GM18870 (cell line): Measurements from ENCODE around the gene AMDHD1.
"Not testable (repeated sequence)": the region's sequence is repeated elsewhere in the genome, so short reads cannot be mapped to it uniquely, and the experiment has no call there.

Experiments
- ATAC-seq: cut with Tn5 transposase; IDR thresholded peaks from one replicate; pipeline ENCODE4 v1.9.1; 2021; ENCODE audit warnings: moderate library complexity; ENCODE audit not compliant: unreplicated experiment

AMDHD1 gene

DNA sequence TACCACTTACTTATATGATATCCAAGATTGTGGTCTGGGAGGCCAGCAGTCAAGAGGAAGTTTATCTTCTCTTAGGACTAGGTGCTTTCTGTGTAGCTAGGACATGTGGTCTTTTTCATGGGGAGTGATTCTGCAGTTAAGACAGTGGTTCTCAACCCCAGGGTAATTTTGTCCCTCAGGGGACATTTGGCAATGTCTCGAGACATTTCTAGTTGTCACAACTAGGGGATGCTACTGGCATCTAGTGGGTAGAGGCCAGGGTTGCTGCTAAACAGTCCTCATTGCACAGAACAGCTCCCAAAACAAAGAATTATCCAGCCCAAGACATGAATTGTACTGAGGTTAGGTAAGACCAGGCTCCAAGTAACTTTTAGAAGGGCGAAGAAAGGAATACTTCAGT lies 20.0 kb downstream of the AMDHD1 start:
- ATAC-seq = no peak

DNA sequence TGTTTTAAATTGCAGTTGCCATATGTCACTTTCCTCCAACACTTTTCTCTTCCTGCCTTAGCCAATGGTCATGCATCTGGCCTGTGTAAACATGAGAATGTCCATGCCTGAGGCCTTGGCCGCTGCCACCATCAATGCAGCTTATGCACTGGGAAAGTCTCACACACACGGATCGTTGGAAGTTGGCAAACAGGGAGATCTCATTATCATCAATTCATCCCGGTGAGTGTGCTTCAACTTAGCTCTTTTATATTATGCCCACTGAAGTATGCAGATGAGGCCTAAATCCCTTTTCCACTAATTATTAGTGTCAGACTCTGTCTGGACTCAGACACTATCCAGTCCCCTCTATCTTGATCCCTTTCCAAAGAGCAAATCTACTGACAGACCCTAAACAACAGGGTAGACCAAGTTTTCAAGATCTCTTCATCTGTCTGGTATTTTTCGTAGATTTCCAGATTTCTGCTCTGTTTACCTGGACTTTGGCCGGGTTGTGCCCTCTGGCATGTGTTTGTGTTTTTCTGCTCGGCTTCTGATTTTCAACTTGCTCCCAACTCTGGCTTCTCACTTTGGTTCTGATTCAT lies 23.2 kb downstream of the AMDHD1 start:
- ATAC-seq = no peak

DNA sequence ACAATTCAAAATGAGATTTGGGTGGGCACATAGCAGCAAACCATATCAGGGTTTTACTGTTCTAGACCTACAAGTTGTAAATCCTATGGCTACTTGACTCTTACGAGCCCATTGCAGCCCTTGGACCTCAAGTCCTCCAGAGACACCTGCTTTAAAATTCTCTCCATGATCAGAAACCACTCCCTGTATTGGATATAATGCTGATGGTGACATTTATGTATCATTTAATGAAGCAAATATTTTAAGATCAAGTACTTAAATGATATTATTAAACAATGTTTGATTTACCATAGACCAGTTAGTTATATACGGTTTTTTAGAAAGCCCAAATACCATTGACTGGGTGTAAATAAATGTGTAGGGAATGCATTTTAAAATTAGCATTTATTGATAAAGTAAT lies 24.2 kb downstream of the AMDHD1 start:
- no peak for ATAC-seq

DNA sequence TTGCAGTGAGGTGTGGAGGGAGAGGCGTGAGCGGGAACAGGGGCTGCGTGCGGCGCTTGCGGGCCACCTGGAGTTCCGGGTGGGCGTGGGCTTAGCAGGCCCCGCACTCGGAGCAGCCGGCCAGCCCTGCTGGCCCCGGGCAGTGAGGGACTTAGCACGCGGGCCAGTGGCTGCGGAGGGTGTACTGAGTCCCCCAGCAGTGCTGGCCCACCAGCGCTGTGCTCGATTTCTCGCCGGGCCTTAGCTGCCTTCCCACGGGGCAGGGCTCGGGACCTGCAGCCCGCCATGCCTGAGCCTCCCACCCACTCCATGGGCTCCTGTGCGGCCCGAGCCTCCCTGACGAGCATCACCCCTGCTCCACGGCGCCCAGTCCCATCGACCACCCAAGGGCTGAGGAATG lies 26.0 kb downstream of the AMDHD1 start:
- not testable (repeated sequence) for ATAC-seq

DNA sequence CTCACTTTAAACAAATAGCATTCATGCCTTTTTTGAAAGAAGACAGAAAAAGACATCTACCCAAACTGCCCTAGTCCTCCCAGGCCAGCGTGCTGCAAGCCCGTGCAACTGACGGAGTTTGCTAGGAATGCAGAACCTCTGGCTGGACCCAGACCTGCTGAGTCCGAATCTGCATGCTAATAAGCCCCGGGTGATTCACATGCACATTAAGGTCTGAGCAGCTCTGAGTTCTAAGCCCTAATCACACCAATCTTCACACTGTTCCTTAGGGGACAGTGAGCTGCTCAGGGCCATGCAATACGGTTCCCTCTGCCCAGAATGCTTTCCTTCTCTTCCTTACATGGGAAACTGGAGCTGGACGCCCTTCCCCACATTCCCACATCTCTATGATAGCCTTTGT lies 27.8 kb downstream of the AMDHD1 start:
- no peak for ATAC-seq

DNA sequence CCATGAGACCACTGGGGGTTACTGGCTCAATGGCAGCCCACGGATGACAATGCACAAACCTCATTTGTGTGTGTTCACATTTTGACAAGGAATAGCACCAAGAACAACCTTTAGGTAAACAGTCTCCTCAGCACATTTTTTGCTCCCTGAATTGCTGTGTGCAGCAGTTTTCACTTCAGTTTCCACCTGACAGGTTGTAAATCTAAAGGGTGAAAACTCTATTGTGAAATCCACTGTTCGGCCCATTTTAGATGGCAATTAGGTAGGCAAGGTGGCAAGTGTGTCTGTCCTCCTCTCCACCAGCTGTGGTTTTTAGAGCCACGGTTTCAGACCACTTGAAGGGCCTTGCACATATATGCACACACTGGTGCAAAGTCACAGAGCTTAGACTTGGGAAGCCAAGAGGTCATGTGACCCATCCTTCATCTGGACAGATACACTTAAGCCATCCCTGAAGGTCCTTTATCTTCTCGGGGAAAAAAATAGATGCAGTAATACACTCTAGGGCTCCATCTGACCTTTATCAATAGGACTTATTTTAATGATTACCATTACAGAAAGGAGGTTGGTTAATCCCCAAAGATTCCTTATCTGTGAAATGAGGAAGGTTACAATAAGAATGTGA lies 29.8 kb downstream of the AMDHD1 start:
- ATAC-seq = no peak

DNA sequence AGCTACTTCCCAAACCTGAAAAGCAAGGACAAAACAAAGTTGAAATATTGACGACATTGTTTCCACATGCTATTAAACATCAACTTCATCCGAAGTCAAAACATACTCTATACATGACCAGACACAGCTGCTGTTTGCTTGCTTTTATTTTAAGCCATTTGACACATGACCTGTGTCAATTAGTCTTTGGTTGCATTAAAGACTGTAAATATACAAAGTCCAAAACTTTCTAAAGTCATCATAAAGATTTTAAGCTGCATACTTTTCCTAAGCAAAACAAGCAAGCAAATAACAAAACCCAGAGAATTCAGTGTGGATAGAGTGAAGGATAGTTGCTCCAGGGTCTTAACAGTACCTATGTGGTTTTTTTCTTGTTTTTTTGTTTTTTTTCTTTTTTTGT lies 31.2 kb downstream of the AMDHD1 start:
- ATAC-seq = no peak

DNA sequence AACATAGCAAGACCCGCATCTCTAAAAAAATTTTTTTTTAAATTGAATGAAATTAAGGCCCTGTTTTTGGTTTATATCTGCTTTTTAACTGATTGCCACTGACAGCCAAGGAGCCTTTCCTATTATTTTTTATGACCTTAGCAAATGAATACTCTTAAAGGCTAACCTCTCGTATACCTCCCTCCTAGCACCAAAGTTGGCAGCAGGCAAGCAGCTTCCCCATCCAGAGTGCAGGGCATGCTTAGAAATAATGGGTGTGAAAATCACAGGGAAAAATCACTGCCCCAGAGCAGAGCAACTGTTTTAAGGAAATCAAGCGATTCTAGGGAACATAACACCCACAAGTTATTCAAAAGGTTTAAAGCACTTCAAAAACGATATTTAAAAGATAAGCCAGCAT lies 32.4 kb downstream of the AMDHD1 start:
- no peak for ATAC-seq

DNA sequence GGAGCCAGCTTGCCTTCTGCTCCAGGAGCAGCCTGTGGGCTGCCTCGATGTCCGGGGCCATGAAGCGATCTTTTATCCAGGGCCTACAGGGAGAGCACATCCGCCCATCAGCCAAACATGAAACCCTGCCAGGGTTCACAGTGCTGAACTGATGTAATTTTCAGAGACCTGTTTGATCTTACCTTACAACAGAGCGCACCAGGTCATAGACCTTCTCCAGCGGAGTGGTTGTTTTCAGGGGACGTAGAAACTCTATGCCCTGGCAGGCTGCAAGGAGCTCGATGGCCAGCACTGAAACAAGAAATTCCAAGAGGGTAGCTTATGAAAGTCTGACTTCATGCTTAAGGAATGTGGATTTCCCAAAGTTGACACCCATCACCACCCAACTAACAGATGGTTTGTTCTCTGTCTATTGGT lies 33.3 kb downstream of the AMDHD1 start:
- ATAC-seq = no peak

DNA sequence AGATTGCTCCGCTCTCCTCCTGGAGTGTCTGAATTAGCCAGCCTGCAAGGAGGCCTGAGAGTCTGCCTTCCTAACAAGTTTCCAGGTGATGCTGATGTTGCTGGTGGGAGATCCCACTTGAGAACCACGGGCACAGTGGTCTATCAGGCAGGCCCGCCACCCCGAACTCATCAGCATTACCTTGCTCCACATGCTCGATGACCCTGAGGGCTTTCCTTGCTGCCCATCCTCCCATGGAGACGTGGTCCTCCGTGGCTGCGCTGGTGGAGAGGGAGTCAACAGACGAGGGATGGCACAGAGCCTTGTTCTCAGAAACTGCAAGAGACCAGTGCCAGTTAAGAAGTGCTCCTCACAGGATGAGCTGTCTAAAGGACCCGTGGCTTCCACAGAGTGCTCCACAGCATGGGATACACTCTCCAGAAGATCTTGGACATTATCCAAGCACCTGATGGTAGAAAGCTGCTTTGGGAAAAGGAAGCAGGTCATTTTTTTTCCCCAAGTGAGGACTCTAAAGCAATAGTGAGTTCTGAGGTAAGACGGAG lies 34.7 kb downstream of the AMDHD1 start:
- no peak for ATAC-seq

DNA sequence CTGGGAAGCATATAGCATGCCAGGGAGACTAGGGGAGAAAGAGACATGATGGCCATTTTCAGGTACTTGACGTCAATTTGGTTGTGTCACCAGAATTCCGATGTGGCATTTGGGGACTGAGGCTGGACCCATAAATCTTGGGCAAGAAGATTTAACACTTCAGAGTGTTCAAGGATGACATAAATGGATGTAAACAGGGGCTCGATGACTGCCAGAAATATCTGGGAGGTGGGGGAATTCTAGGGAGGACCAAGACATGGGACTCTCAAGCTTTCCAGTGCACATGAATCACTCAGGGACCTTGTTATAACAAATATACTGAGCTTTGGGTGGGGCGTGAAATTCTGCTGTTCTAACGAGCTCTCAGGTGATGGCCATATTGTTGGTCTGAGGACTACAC lies 35.2 kb downstream of the AMDHD1 start:
- ATAC-seq = no peak

DNA sequence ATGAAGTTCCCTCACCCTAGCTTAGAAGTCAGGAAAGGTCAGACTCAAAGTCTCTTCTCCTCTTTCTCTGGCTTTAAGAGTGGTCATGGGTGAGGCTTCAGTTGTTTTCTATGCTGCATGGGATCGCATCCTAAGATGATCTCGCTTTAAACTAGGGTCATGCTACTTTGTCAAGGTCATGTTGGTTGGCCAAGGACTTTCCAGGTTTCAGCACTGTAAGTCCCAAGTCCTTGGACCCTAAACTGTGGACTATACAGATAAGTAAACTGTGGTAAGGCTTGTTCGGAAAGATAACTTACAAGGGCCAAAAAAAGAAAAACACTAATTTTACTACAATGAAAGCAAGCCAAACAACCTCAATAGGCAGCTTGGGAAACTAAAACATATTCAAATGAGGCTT lies 35.6 kb downstream of the AMDHD1 start:
- no peak for ATAC-seq

DNA sequence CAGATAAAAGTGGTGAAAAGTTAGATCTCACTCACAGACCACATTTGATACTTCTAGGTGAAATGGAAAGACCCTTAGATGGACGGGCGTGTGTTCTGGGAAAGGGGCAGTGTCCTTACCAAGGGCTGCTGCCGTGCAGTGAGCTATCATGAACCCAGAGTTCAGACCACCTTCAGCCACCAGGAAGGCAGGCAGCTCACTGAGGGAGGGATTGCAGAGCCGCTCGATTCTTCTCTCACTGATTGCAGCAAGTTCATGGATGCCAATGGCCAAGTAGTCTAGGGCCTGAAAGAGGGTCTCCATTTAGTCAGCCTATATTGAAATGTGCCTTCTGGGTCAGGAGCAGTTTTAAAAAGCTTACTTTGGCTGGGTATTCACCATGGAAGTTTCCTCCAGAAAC lies 37.3 kb downstream of the AMDHD1 start:
- ATAC-seq = no peak

DNA sequence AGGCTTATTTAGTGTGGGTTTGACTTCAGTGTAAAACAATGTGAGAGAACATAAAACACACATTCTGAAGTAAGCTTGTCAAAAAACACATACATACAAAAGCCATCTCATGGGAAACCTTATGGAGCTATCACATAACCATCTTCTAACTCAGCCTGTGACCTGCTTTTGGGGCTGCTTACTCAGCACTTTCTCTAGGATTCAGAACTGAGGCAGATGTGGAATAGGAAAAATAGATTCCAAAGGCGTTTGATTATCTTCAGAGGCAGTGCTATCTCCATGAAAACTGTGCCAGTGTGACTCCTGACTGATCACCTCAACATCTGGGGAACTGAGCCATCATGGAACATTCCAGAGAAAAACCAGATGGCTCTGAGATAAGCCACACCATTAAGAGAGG lies 39.5 kb downstream of the AMDHD1 start:
- no peak for ATAC-seq

DNA sequence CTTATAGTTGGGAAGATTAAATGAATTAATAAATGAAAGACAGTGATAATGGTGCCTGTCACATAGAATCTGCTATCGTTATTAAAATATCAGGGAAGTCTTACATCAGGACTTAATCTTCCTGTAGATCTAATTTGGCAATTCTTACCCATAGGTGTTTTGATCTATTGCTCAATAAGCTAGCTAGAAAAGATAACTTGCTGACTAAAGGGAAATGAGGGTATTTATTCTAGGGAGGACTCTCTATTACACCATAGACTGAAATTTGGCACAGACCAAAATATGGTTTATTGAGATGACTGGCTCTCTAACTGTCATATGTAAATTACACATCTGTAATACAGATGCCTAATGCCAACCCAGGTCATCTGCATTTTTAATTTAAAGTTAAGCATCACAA lies 41.6 kb downstream of the AMDHD1 start:
- no peak for ATAC-seq

DNA sequence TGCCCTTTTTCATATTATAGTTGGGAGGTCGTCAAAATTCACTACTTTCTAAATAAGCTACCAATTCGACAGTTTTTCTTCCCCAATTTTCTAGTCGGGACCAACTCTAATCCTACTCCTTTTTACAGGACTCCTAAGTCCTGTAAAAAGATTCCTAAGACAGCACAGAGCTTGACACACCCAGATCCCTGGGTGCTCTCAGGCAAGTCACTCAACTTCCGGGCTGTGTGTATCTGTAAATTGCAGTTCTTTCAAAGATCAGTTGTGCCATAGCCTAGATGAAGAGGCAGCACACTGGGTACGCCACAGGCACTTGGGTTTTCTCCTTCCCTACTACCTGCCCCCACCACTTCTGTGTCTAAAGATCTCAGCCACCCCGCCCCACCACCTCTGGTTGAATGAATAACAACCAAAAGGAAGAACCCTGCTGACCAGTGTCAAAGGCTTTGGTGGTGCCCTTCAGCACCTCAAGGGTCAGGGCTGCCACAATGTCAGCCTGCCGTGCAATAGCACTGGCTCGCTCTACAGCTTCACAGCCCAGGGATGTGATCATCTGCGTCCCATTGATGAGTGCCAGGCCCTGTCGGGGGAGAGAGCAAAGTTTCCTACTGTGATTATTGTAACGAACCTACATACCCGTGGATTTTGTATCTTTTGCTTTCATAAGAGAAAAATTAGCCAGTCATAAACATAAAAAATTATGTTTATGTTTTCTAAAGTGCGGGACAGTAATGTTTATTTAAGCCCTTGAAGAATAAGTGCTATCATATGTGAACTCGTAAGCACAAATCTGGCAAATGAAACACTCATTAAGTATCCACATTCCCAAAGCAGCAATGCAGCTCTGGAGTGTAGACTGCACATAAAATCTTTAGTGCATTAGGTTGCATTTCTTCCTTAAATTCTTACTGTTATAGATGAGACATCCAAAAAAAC lies 43.8 kb downstream of the AMDHD1 start:
- no peak for ATAC-seq

DNA sequence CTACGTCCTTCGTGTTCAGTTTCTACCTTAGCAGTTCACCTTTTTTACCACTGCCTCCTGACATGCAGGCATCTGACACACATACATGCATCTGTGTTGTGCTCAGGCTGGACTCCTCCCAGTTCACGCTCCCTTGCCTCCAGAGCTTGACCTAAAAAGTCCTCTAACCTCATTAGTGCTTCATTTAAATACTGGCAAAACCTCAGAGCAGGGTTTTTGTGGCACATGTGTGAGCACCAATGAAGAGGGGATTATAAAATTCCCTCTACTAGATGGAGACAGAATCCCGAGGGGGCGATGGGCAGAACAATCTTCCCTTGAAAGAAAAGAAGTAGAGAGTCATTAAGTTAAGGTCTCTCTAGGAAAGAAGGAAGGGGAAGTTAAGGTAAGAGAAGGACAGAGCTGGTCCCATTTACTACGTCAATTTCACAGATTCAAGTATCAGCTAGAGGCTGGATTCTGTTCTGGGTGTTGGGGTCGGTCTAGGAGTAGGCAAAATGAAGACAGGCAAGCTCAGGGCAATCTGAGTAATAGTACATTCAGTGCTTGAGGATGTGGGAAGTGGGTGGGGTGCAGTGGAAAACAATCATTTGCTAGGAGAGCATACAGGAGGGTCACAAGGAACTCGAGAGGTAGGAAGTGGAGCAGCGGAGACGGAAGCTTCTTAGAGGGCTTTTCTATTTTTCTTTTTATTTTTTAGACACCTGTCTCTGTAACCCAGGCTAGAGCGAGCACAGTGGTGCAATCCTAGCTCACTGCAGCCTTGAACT lies 45.6 kb downstream of the AMDHD1 start:
- no peak for ATAC-seq

DNA sequence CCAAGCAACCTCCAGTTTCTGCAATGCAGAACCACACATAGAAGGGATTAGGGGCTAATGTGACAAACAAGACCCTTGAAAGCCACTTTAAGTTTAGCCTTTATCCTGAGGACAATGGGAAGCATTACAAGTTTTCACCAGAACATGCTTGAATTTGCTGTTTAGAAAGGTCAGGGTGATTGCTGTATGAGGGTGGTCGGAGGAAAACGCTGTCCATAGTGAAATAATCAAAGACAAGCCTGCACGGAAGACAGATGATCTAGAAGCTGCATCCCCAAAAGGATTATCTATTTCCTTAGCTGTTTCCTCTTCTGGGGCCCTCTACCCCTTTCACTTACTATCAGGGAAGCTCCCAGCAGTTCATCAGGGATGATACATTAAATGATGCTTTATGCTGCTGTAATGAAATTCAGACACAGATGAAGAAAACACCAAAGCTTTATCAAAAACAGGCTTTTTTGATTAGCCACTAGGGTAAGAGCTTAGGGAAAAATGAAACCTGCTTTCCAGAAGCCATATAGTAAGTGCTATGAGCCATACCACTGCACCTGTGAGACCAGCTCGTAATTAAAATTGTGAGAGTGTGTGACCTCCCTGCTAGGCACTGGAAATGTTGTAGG lies 46.5 kb downstream of the AMDHD1 start:
- no peak for ATAC-seq

DNA sequence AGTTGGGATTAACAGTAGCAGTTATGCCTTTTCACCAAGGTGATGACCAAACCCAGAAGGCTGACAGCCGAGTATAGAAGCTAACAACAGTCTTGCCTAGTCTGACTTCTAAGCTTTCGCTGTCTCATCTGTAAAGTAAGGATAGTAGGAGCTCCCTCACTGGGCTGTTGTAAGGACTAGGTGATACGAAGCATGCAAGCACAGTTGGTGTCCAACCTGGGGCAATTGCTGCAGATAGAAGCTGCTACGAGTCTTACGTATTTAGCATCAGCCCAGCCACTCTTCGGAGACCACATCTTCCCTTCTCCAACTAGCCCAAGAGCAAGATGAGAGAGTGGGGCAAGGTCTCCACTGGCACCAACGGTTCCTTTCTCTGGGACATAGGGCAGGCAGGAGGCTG lies 47.0 kb downstream of the AMDHD1 start:
- no peak for ATAC-seq

DNA sequence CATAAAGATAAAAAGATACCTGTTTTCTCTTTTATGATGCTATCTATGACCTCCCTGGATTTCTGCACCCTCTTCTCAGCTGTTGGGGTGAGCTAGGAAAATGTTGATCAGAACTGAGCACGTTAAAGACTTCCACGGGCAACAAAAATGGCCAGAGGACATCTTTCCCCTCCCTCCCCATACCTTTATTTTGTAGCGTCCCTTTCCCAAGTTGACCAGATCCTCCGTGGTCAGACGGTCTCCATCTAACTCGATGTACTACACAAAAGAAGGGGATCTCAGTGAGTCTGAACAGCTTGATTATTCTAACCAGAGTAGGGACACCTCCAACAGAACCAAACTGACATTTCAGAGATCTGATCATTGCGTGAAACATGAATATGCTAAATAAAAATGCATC lies 50.8 kb downstream of the AMDHD1 start:
- no peak for ATAC-seq

DNA sequence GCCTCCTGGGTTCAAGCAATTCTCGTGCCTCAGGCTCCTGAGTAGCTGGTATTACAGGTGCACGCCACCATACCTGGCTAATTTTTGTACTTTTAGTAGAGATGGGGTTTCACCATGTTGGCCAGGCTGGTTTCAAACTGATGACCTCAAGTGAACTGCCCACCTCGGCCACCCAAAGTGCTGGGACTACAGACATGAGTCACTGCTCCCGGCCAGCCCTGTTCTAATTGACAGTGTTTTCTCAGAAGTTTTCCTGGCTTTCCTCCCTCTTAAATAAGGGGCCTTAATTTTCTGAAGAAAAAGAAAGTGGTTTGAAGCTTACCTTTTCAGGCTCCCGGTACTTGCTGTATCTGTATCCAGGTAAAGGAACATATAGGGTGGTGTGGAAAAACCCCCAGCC lies 51.3 kb downstream of the AMDHD1 start:
- no peak for ATAC-seq
